Liver (tissue), 3 donors: ENCODE measurements around the gene SFXN2.
A peak's percentile ranks its signal among the peaks of the same experiment; 100 is the strongest.

Experiments
- FOXA1 ChIP-seq: IDR thresholded peaks from 2 replicates; pipeline ENCODE4 v1.6.1; 2016; ENCODE audit warnings: antibody characterized with exemption
- FOXA2 ChIP-seq: IDR thresholded peaks from 2 replicates; pipeline ENCODE4 v1.6.1; 2016; ENCODE audit warnings: antibody characterized with exemption
- GABPA ChIP-seq, 2 donors: IDR thresholded peaks in 1 of 2; conservative IDR thresholded peaks in 1 of 2; 2 replicates each; pipeline ENCODE4 v1.6.1; 2016; ENCODE audit warnings: antibody characterized with exemption in 2 of 2, mild to moderate bottlenecking in 1 of 2, moderate library complexity in 1 of 2
- HNF4G ChIP-seq: IDR thresholded peaks from 2 replicates; pipeline ENCODE4 v1.6.1; 2016; ENCODE audit warnings: antibody characterized with exemption
- JUND ChIP-seq, 2 donors: IDR thresholded peaks; 2 replicates each; pipeline ENCODE4 v1.6.1; 2016; ENCODE audit warnings: antibody characterized with exemption in 2 of 2
- RAD21 ChIP-seq, 2 donors: IDR thresholded peaks; 2 replicates each; pipeline ENCODE4 v1.6.1; 2016; ENCODE audit warnings: antibody characterized with exemption in 2 of 2, mild to moderate bottlenecking in 2 of 2
- TAF1 ChIP-seq: conservative IDR thresholded peaks from 2 replicates; pipeline ENCODE4 v1.6.1; 2016; ENCODE audit warnings: antibody characterized with exemption, mild to moderate bottlenecking
- YY1 ChIP-seq: IDR thresholded peaks from 2 replicates; pipeline ENCODE4 v1.6.1; 2016; ENCODE audit warnings: antibody characterized with exemption, mild to moderate bottlenecking
- TF ChIP-seq, protein P1 (sequence below): fragments of 150-350 bp; IDR thresholded peaks from 2 replicates; pipeline ENCODE4 v1.5.1; 2017; ENCODE audit warnings: improper control_type of control experiment, low read depth, low read length; ENCODE audit not compliant: missing input control
- TF ChIP-seq, protein P2 (sequence below): IDR thresholded peaks from 2 replicates; pipeline ENCODE4 v1.6.1; 2016; ENCODE audit warnings: antibody characterized with exemption
- TF ChIP-seq, protein P3 (sequence below): IDR thresholded peaks from 2 replicates; pipeline ENCODE4 v1.6.1; 2016; ENCODE audit warnings: antibody characterized with exemption
- TF ChIP-seq, protein P4 (sequence below): IDR thresholded peaks from 2 replicates; pipeline ENCODE4 v1.6.1; 2016; ENCODE audit warnings: antibody characterized with exemption, mild to moderate bottlenecking
- TF ChIP-seq, protein P5 (sequence below): IDR thresholded peaks from 2 replicates; pipeline ENCODE4 v1.6.1; 2016; ENCODE audit warnings: antibody characterized with exemption
- donor health status: healthy.
- donor health status: healthy.

DNA sequence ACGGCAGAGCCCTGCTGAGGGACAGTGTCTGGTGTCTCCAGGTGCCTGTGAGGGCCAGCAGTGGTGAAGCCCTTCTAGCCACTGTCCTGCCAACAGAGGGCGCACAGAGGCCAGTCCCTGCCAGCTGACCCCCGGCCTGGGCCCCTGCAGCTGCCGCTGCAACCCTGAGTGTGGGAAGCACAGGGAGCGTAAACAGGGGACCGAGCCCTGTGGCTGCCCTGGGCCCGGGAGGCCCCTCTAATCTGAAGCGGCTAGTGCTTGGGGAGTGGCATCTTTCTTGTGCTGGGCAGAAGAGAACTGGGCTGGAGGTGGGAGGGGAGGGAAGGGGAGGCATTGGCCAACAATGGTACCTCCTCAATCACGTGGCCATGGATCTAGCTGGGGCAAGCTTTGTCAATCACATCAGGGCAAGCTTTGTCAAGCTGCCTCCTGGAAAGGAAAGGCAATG, 35.6 kb upstream of the SFXN2 start:
- TF ChIP-seq HNF4G (no peak), GABPA (IDR thresholded peaks at IDR 0.05 in 1 of 2, conservative IDR thresholded peaks at IDR 0.05 in 1 of 2) (no peak), FOXA1 (no peak), YY1 (no peak), TAF1 (no peak), RAD21 (IDR thresholded peaks at IDR 0.05) (peak; percentile 52 to 76), FOXA2 (no peak), JUND (IDR thresholded peaks at IDR 0.05) (no peak)
- TF ChIP-seq, protein P1, sequence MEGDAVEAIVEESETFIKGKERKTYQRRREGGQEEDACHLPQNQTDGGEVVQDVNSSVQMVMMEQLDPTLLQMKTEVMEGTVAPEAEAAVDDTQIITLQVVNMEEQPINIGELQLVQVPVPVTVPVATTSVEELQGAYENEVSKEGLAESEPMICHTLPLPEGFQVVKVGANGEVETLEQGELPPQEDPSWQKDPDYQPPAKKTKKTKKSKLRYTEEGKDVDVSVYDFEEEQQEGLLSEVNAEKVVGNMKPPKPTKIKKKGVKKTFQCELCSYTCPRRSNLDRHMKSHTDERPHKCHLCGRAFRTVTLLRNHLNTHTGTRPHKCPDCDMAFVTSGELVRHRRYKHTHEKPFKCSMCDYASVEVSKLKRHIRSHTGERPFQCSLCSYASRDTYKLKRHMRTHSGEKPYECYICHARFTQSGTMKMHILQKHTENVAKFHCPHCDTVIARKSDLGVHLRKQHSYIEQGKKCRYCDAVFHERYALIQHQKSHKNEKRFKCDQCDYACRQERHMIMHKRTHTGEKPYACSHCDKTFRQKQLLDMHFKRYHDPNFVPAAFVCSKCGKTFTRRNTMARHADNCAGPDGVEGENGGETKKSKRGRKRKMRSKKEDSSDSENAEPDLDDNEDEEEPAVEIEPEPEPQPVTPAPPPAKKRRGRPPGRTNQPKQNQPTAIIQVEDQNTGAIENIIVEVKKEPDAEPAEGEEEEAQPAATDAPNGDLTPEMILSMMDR: peak; percentile 52
- TF ChIP-seq, protein P2, sequence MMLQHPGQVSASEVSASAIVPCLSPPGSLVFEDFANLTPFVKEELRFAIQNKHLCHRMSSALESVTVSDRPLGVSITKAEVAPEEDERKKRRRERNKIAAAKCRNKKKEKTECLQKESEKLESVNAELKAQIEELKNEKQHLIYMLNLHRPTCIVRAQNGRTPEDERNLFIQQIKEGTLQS: no peak
- TF ChIP-seq, protein P3, sequence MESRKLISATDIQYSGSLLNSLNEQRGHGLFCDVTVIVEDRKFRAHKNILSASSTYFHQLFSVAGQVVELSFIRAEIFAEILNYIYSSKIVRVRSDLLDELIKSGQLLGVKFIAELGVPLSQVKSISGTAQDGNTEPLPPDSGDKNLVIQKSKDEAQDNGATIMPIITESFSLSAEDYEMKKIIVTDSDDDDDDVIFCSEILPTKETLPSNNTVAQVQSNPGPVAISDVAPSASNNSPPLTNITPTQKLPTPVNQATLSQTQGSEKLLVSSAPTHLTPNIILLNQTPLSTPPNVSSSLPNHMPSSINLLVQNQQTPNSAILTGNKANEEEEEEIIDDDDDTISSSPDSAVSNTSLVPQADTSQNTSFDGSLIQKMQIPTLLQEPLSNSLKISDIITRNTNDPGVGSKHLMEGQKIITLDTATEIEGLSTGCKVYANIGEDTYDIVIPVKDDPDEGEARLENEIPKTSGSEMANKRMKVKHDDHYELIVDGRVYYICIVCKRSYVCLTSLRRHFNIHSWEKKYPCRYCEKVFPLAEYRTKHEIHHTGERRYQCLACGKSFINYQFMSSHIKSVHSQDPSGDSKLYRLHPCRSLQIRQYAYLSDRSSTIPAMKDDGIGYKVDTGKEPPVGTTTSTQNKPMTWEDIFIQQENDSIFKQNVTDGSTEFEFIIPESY: no peak
- TF ChIP-seq, protein P4, sequence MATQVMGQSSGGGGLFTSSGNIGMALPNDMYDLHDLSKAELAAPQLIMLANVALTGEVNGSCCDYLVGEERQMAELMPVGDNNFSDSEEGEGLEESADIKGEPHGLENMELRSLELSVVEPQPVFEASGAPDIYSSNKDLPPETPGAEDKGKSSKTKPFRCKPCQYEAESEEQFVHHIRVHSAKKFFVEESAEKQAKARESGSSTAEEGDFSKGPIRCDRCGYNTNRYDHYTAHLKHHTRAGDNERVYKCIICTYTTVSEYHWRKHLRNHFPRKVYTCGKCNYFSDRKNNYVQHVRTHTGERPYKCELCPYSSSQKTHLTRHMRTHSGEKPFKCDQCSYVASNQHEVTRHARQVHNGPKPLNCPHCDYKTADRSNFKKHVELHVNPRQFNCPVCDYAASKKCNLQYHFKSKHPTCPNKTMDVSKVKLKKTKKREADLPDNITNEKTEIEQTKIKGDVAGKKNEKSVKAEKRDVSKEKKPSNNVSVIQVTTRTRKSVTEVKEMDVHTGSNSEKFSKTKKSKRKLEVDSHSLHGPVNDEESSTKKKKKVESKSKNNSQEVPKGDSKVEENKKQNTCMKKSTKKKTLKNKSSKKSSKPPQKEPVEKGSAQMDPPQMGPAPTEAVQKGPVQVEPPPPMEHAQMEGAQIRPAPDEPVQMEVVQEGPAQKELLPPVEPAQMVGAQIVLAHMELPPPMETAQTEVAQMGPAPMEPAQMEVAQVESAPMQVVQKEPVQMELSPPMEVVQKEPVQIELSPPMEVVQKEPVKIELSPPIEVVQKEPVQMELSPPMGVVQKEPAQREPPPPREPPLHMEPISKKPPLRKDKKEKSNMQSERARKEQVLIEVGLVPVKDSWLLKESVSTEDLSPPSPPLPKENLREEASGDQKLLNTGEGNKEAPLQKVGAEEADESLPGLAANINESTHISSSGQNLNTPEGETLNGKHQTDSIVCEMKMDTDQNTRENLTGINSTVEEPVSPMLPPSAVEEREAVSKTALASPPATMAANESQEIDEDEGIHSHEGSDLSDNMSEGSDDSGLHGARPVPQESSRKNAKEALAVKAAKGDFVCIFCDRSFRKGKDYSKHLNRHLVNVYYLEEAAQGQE: no peak
- TF ChIP-seq, protein P5, sequence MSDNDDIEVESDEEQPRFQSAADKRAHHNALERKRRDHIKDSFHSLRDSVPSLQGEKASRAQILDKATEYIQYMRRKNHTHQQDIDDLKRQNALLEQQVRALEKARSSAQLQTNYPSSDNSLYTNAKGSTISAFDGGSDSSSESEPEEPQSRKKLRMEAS: no peak
